Uterus (tissue), 2 donors: ENCODE measurements around the gene RAPGEF2.

ENCODE experiments used
- POLR2A ChIP-seq, 2 donors: fragments of 450-650 bp; IDR thresholded peaks; one replicate each; pipeline ENCODE4 v1.6.1; 2016; ENCODE audit warnings: antibody characterized with exemption in 2 of 2, mild to moderate bottlenecking in 1 of 2, moderate library complexity in 1 of 2
- TF ChIP-seq, protein P1 (sequence below), 4 experiments: fragments of 200-600 bp in 2 of 4; fragments of 450-650 bp in 2 of 4; sonication (generic) in 2 of 4; IDR thresholded peaks; one replicate each; pipeline ENCODE4 v1.5.1; 2016 to 2019; ENCODE audit warnings: antibody characterized with exemption in 4 of 4, mild to moderate bottlenecking in 2 of 4, moderate library complexity in 1 of 4

- TF ChIP-seq, protein P1, sequence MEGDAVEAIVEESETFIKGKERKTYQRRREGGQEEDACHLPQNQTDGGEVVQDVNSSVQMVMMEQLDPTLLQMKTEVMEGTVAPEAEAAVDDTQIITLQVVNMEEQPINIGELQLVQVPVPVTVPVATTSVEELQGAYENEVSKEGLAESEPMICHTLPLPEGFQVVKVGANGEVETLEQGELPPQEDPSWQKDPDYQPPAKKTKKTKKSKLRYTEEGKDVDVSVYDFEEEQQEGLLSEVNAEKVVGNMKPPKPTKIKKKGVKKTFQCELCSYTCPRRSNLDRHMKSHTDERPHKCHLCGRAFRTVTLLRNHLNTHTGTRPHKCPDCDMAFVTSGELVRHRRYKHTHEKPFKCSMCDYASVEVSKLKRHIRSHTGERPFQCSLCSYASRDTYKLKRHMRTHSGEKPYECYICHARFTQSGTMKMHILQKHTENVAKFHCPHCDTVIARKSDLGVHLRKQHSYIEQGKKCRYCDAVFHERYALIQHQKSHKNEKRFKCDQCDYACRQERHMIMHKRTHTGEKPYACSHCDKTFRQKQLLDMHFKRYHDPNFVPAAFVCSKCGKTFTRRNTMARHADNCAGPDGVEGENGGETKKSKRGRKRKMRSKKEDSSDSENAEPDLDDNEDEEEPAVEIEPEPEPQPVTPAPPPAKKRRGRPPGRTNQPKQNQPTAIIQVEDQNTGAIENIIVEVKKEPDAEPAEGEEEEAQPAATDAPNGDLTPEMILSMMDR (IDR thresholded peaks at IDR 0.05), result no peak
- TF ChIP-seq POLR2A (IDR thresholded peaks at IDR 0.05), result no peak
Measured at GRCh38 chr4:159384017-159384416, 281.1 kb downstream of the RAPGEF2 start.
